Esophagus mucosa (tissue), 1 donor: Measurements from ENCODE around the gene POU2F1. TPM values are rescaled to one million over a fixed set of nuclear protein-coding genes. Genes with fewer than 3 reads are reported as not detected.

Experiments
- ATAC-seq: fragments of 200-7000 bp; cut with Tn5 transposase; one replicate; pipeline ENCODE4 v1.9.1; 2020
- total RNA-seq: library from RNA; stranded (reverse); gene quantifications from one replicate; pipeline ENCODE4 v1.2.4, GENCODE V29; 2023
- donor health status: DM: yes; HTN: yes; CAD: no.

The POU2F1 gene
- total RNA-seq, 1 donor from 2014 or later: 9.4 TPM

DNA sequence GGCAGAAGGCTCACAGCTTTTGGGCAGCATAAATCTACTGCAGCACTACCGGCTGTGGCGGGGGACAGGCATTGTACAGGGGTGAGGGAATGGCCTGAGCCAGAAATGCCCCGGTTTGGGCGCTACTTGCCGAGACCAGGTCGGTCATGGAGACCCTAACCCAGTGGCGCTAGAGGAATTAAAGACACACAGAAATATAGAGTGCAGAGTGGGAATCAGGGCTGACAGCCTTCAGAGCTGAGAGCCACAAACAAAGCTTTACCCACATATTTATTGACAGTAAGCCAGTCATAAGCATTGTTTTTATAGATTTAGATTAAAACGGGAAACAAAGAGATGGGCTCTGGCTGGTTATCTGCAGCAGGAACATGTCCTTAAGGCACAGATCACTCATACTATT lies 101.8 kb downstream of the POU2F1 start:
- ATAC-seq: no peak

DNA sequence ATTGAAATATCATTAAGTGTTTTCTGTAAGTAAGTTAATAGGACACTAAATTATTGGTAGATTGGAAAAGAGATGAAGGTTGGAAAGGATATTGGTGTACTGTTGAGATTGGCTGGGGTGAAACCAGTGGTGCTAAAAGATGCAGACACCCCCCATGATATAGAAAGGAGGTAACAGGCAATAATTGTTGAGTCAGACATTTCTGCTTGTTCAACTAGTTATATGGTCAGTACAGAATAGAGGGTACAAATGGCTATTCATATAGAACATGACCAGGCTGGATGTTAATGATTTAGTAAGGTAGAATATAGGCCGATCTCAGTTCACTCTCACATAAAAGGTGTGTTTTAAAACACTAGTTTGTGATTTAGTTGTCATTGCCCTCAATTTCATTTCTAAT lies 104.5 kb downstream of the POU2F1 start:
- no peak for ATAC-seq

DNA sequence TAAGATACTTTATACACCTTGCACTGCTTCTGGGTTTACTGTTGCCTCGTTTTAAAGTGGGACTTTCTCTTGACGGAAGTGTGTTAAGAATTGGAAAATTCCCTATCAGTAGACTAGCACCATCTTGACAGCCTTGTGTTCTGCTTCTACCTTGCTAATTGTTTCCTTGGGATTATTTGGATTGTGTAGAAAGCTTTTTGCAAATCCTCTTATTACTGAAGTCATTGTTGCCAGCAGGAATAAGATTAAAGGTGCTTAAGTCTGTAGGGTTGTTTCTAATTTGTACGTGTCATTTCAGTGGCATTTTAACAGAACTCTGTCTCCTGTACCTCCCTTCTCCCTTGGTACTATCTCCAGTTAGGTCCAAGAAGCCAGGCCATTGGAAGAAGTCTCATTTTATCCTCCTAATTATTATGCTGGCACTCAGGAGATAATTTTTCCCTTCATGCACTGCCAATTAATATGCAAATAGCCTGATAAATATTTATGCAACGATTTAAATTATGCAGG lies 107.7 kb downstream of the POU2F1 start:
- ATAC-seq: peak; percentile 31

DNA sequence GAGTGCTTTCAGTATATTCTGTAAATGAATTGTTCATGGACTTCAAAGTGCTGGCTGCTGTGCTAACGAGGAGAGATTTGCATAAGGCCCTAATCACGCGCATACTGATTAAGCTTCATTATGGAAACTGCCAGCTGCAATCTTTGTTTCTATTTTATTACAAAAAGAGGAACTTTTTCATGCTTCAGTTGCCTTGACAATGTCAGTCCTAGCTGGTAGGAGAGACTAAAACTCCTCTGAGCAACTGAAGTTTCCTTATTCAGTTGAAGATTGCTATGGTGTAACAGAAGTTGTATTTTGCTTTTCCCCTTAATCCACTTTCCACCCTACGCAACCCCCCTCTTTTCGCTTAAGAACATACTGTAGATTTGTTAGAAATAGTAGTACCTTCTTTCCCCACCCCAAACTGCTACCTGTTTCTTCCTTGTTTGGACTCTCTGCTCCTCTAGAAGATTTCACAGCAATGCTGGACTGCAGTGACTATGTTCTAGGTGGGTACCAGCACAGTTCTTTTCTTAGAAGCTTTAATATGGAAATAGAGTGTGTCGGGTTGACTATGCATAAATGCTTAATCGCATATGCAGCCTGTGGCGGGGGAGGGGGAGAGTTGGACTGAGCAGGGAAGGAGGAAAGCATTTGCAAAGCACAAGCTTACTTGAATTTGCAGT lies 108.3 kb downstream of the POU2F1 start:
- peak; percentile 13 for ATAC-seq

DNA sequence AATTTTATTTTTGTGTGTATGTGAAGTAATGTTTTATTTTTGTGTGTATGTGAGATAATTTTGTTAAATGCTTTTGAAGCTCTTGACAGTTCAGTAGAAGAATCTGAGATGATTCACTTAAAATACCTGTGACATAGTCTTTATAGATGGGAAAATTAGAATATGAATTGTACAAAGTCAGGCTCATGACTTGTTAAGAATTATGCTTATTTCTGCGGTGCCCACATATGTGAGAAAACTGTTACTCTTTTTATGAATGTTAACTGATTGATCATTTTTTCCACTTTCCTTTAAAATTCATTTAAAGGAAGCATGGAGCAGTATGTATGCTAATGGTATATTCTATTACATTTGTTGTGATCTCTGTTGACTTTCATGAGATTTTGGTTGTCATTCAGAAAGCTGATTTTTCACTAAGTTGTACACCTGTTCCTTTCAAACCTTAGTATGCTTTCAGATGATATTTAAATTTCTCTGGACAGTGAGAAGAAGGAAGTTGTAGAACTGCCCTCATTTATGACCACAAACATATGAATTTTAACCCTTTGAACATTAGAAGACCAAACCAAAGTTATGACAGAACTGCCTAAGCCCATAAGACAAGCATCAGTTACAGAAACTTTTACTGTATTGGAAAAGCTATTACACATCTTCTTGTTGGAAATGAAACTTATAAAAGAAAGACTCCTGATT lies 110.1 kb downstream of the POU2F1 start:
- no peak for ATAC-seq

DNA sequence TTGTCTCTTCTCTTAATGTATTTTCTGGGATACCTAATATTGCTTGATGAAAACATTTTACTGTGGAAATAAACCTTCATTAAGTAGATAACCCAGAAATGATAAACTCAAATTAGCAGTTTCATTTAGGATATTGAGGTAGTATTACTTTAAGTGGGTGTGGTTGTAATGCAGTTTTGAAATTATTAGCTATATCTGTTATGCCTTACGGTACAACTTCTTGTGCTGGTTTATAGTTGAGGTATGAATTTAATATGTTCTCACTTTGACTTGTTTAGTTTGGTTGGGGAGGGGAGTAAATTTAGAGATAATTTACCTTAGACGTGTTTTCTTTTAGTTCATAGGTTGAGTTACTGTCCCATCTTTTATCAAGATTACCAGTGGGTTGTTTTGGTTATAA lies 111.0 kb downstream of the POU2F1 start:
- no peak for ATAC-seq

DNA sequence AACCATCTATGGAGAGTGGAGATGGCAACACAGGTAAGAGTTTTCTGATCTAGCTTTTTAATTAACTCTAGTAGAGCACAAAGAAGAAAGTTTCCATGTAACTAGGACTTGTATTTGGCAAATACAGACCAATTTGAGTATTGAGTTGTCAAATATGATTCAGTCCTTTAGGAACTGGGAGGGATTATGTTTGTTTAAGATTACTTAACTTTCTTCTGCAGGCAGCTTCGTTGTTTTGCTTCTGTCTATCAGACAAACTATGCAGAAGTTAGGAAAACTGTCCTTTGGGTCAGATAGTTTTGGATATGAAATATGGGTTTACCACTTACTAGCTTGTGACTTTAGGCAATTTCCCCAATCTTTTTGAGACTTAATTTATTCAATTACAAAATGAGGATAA lies 111.8 kb downstream of the POU2F1 start:
- no peak for ATAC-seq

DNA sequence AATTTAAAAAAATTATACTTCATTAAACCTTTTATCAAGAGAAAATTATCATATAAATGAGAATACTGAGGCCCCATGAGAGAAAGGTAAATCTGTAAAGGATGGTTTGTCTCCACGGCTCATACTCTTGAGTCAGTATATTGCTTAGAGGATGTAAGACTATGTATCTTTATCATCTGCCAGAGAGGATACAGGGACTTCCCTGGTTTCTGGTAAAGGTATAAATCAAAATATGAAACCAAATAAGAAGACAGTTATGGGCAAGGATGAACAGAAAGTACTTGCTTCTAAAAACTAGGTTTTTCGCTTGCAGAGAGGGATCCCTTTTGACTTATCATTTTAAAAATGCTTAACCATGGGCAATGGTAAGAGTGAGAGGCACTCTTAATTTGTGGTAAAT lies 112.4 kb downstream of the POU2F1 start:
- no peak for ATAC-seq

DNA sequence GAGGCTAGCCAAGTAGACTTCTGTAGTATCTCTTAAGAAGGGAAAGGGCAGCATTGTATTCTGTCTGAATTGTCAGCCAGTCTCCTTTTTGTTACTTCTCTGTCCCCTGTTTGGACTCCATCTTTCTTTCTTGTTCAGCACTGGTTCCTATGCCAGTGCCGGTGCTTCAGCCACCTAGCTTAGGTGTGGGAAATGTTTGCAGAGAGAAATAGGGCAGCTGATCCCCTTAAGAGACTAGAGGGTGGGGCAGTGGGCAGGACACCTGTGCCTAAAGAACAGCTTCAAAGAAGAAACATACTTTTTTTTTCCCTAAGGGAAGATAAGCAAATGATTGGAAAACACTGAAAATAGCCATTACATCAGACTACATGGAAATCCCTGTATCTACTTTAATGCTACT lies 113.0 kb downstream of the POU2F1 start:
- ATAC-seq: no peak

DNA sequence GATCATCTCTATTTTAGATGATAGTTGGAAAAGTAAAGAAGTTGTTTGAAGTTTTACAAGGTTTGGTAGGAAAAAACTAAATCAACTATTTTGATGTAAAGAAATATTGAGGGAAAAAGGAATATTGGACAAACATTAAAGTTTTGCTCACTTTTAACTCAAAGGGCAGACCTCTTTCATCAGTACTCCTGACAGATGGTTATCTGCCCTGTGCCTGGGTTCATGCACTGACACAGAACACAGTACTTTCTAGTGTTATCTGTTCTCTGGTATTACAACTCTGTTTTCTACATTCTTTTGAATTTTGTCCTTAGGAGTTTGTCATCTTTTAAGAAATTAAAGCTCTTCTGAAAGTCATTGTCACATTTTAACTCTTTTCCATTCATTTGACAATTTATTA lies 118.7 kb downstream of the POU2F1 start:
- no peak for ATAC-seq

DNA sequence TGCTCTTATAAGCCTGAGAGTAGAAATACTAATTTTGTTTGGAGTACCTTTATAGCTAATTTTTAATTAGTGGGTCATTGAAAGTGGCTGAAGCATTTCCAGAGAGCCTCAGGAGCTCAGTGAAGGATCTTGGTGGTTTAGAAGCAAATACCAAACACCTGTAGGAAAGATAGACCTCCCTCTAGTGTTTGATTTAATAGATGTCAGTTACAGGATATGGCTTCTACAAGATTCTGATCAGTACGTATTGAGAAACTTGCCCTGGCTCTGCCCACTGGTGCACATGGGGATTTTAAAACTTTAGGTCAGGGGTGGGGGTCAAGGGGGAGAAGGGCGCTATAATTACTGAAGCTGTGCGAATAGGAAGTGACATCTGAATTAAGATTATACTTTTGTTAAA lies 122.2 kb downstream of the POU2F1 start:
- no peak for ATAC-seq

DNA sequence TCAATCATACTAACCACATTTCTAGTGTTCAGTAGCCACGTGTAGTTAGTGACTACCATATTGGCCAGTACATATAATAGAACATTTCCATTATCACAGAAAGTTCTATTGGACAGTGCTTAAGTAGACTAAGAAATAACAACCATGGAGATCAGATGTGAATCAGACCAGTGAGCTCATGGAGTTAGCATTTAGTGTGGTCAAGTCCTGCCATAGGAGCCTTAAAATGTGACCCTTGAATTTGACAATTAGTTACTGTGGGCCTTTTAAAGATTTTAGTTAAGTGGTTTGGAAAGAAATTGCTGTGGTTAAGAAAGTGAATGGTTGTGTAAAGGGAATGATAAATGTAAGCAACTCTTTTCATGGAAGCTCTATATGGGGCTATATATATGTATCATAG lies 123.4 kb downstream of the POU2F1 start:
- ATAC-seq: no peak

DNA sequence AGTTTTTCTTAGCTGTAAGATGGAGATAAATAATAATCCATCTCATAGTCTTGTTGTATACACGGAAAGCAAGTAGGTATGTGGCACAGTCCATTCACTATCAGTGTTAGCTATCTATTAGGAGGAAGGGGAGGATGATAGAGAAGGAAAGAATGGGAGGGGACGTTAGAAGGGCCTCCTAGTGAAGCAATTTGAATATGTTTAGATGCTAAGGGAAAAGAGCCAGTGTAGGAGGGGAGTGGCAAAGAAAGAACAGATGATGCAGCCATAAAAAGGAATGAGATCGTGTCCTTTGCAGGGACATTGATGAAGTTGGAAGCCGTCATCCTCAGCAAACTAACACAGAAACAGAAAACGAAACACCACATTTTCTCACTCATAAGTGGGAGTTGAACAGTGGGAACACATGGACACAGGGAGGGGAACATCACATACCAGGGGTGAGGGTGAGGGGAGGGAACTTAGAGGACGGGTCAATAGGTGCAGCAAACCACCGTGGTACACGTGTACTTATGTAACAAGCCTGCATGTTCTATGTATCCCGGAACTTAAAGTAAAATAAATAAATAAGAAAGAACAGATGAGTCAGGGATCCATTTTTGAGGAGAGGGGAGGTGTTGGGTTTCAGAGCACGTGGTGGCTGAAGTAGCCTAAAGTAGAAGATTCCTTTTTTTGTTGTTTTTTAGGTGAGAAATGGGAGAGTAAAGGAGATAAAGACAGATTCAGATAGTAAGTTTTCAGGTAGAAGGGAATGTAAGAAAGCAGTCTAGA lies 124.1 kb downstream of the POU2F1 start:
- ATAC-seq: no peak

DNA sequence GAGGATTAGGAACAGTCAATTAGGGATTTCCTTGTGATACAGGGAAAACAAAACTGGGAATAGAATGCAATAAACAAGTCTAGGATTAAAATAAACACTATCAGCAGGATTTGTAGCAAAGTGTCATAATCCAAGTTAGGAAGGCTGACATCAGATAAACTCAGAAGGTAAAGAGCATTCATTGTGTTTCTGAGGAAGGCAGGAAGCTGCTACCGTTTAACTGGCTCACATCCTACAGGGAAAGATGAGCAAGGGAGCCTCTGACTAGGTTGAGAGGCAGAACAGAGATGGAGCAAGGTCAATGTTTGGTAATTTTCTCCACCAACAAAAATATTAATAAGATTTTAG lies 124.7 kb downstream of the POU2F1 start:
- no peak for ATAC-seq

DNA sequence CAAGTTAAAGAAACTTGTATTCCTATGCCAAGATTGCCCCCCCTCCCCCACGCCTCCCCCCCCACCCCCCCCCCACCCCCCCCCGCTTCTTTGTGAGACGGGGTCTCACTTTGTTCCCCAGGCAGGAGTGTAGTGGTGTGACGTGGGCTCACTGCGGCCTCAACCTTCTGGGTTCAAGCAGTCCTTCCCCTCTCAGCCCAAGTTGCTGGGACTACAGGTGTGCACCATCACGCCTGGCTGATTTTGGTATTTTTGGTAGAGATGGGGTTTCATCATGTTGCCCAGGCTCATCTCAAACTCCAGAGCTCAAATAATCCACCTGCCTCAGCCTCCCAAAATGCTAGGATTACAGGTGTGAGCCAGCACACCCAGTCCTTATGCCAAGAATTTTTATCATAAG lies 136.6 kb downstream of the POU2F1 start:
- ATAC-seq: no peak

DNA sequence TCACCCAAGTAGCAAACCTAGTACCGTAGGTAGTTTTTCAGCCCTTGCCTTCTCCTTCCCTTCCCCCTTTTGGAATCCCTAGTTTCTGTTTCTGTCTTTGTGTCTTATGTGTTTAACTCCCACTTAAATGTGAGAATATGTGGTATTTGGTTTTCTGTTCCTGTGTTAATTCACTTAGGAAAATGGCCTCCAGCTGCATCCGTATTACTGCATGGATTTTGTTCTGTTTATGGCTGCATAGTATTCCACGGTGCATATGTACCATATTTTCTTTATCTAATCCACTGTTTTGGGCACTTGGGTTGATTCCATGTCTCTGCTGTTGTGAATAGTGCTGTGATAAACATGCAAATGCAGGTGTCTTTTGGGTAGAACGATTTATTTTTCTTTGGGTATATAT lies 138.6 kb downstream of the POU2F1 start:
- ATAC-seq: no peak

DNA sequence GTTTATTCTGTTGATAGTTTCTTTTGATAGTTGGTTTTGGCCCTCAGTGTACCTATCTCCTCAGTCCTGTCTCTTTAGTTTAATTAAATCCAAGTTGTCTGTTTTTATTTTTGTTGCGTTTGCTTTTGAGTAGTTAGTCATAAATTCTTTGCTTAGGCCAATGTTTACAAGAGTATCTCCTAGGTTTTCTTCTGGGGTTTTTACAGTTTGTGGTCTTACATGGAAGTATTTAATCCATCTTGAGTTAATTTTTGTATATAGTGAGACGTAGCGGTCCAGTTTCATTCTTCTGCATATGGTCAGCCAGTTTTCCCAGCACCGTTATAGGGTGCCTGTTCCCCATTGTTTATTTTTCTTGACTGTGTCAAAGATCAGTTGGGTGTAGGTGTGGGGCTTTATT lies 139.4 kb downstream of the POU2F1 start:
- no peak for ATAC-seq

DNA sequence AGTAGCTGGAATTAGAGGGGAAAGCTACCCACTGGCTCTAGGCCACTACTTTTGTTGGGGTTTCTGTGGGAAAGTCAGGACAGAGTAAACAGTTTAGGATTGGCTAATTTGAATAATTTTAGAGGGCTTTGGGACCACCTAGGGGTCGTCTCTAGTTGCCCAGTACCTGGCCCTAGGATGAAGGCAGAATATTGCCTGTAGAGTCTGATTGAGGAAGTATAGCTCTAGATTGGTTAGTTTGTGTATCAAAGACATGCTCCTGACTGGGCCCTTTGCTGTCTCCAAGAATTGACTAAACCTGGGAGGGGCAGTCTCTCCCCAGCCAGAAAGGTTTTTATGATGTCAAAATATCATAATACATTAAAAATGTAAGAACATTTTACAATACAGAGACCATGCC lies 142.0 kb downstream of the POU2F1 start:
- no peak for ATAC-seq

DNA sequence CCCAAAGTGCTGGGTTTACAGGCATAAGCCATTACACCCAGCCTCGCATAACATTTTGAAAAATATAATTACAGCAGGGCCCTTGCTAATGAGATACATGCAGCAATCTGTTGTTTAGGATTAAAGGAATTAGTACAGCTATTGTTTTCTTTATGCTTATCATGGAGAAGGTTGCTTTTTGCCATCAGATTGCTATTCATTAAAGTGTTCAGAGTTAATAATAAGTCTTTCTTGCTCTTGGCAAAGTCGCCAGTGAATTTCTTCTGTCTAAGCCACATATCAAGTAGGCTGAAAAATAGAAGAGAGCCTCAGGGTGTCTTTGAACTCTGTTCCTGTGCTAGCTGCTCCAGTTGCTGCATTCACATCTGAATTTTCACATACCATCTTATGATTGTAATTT lies 144.1 kb downstream of the POU2F1 start:
- no peak for ATAC-seq

DNA sequence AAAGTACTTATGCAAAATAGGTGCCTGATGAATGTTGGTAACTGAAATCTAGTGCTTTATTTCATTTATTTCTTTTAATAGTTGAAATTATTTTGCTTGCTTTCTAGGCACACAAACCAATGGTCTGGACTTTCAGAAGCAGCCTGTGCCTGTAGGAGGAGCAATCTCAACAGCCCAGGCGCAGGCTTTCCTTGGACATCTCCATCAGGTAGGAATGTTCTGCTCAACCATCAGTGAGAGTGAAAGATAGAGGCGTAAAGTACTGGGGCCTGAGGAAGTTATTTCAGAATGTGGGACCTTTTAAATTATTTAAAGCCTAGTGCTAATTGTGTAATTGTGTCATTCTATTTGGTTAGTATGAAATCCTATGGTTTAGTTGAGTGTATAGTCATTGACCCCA lies 144.7 kb downstream of the POU2F1 start:
- no peak for ATAC-seq

DNA sequence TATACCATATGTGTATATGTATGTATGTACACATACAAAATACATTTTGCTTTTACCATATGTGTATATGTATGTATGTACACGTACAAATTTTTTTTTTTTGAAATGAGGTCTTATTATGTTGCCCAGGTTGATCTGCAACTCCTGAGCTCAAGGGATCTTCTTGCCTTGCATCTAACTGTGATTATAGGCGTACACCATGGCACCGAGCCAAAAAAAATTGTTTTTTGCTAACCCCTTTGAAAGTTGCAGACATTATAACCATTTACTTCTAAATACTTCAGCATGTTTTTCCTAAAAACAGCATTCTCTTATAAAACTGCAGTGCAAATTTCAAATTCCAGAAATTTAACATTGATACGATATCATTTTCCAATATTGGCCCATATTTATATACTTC lies 147.0 kb downstream of the POU2F1 start:
- ATAC-seq: no peak

DNA sequence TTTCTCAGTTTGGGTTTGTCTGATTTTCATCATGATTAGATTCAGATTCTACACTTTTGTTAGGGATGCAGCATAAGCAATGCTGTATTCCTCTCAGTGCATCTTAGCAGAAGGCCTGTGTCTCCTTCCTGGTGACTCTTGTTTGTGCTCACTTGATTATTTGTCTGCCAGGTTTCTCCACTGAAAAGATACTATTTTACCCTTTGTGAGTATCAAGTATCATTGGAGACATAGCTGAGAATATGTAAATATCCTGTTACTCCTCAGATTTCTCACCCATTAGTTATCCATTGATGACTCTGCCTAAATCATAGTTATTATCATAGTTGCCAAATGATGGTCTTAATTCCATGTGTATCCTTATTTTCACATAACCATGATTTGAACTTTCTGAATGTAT lies 148.5 kb downstream of the POU2F1 start:
- ATAC-seq: no peak

DNA sequence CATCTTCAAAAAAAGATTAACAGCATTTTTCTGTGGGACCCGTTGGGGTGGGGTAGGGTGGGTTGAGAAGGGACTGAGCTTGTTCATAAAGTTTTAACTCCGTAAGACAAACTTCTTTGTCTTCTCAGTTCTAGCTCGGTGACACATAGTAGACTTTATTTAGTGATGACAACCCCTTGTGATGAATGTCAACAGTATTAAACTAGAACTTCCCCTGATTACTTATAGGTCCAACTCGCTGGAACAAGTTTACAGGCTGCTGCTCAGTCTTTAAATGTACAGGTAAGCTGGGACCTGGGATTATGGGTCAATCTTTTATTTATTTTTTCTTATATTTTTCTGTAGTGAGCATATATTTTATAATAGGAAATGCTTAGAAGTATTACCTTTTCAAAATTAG lies 149.2 kb downstream of the POU2F1 start:
- ATAC-seq: peak; percentile 58

DNA sequence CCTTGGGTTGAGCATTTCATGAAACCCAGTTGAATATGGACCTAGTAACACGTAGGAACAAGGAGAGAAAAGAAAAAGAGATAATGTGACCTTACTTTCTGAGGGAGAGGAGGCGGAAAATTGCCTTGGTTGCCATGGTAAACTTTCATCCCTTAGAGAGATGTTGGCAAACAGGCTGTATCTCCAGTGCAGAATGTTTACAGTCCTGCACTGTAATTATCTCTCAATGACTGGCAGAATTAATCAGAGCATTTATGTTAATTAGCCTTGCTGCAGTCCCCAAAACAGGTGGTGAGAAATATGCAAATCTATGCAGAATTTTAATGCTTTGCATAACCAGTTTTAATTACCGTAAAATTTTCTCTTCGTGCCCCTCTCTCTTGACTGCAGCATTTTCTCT lies 150.3 kb downstream of the POU2F1 start:
- ATAC-seq: no peak
